NCI-H1417 (cell line): ENCODE data around the gene TBC1D12.
"Not testable (repeated sequence)": the region's sequence is repeated elsewhere in the genome, so short reads cannot be mapped to it uniquely, and the experiment has no call there.

Experiments
- DNase-seq, 3 experiments: peaks; one replicate each; lab custom pipeline; 2025; lab: John Stamatoyannopoulos, UW

TBC1D12 gene

DNA sequence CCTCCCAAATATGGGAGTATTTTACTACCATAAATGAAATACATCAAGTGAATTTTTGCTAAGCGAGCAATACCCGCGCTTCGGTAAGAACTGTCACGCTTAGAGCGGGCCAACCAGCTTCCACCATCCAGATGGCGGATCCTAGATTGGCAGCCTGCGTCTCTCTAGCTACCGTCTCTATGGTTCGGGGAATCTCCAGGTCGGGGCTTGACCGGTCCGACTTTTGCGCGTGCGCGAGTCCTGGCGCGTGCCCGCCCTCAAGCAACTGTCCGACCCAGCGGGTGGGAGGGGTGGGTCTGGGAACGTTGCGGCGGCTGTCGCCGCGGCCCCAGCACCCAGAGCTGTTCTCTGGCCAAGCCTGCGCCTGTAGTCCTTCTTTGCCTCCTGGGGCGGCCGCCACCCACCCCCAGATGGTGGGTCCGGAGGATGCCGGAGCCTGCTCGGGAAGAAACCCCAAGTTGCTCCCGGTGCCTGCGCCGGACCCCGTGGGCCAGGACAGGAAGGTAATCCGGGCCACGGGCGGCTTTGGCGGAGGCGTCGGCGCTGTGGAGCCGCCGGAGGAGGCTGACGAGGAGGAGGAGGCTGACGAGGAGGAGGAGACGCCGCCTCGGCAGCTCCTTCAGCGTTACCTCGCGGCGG is at the start of gene TBC1D12:
Gene TBC1D12, plus strand, starts transcription at position 338 of the 639 bp plus-strand sequence. Its CDS starts 73 bp downstream, at position 411.
- DNase-seq: peak; percentile 90 to 95 (median 91)

DNA sequence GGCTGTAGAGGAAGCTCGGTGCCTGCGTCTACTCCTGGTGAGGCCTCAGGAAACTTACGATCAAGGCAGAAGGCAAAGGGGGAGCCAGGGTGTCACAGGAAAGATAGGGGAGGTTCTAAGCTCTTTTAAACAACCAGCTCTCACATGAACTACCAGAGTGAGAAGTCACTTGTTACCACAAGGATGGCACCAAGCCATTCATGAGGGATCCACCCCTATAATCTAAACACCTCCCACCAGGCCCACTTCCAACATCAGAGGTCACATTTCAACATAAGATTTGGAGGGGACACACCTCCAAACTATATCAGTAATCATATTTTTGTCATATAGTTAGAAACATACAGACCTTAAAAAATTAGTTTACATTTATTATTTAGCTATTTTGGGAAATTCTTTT is 49.0 kb upstream of the TBC1D12 start:
- no peak for DNase-seq

- DNase-seq: no peak
Observed at GRCh38 chr10:94355841-94356240, 46.5 kb upstream of the TBC1D12 start.

DNA sequence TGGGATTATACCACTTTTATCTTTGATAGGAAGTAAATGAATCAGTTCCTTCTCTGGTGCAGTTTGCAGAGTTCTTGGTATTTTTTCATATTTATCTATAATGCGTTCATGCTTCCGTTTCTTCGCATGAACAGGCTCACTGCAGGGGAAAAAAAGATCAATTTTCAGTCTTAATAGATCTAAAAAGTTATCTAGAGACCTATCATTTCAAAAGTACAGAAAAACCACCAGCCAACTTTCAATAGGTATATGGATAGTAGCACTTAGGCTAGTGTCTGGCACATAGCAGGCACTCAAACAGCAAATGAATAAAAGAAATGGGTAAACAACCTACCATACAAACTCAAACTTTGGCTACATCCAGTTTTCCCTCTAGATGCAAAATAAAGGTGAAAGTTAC is 45.1 kb upstream of the TBC1D12 start:
- no peak for DNase-seq

GRCh38 chr10:94358480-94358879 is 43.9 kb upstream of the TBC1D12 start:
- peak in 1 of 3 experiments; percentile 2 for DNase-seq

GRCh38 chr10:94361171-94361794 is 41.1 kb upstream of the TBC1D12 start:
- no peak for DNase-seq

DNA sequence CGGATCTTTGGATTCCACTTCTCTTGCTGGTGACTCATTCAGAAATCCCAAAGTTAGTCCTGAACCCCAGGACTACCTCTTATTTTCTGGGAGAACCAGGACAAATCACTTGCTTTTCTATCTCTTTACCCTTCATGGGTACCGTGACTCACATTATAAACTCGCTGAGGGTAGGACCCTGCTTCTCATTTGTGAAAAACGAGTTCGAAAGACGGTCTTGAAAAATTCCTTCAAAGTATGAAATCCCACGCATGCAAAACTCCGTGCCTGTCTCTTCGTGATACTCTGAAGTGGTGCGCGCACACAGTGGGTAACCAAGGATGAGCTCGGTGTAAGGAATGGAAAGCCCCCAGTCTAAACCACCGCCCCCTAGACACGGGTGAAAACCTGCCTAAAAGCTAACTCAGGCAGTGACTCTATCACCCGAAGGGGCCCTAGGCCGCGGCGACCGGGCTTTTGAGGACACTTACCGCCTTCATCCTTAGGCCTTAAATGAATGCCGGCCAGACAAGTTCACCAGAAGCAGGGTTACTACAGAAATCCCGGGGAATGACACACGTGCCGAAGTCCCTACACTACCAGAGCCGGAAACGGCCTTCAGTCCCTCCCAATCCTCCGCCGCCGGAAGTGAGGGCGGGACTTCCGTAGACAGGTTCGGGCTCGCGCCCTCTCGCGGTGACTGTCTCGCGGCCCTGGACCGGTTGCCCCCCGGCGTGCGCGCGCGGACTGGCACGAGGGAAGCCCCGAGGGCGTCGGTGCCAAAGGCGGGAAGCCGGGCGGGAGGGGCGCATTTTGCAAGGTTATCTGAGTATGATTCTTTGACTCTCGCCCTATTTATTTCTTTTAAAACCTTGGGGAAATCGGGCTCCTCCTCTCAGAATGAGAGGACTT is 39.7 kb upstream of the TBC1D12 start, which contains the start of gene NOC3L:
Gene NOC3L, minus strand, starts transcription at position 580 of the 891 bp plus-strand sequence. Its CDS starts 101 bp downstream, at position 479.
- peak; percentile 89 to 94 (median 94) for DNase-seq

GRCh38 chr10:94363251-94363565 is 39.1 kb upstream of the TBC1D12 start:
- no peak for DNase-seq

GRCh38 chr10:94364482-94364881 is 37.9 kb upstream of the TBC1D12 start:
- no peak for DNase-seq

DNA sequence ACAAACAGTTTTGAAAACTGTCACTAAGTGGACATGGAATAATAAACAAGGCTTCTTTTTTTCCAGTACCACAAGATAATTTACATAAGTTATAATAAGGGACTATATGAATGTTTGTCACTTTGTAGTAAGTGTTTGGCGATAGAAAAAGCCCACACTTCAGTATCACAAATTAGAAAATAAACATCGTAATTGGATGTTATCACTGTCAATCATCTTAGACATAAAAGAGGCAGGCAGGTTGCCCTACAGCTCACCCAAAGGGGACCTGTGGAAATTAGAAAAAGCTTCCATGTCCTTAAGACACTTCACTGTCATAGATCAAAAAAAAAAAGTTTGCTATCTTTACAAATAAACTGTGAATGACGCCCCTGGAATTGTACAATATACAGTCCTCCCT is 36.0 kb upstream of the TBC1D12 start:
- DNase-seq: peak in 1 of 3 experiments; percentile 38

DNA sequence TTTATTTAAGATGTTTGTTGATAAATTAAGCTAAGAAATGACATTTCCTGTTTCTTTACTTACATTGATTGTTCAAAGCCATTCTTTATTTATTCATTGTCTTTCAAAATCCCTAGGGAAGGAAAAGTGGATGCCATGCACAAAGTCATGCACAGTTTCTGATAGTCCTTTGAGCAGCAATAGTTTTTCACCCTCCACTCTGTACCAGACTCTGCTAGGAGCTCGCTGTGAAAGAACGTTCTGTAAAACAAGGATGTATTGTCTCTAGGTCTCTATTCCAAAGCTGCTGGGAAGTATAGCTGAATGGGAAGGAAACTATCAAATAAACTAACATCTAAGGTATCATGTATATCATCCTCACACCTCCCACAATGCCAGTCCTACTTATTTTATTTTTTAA is 31.8 kb upstream of the TBC1D12 start:
- no peak for DNase-seq

DNA sequence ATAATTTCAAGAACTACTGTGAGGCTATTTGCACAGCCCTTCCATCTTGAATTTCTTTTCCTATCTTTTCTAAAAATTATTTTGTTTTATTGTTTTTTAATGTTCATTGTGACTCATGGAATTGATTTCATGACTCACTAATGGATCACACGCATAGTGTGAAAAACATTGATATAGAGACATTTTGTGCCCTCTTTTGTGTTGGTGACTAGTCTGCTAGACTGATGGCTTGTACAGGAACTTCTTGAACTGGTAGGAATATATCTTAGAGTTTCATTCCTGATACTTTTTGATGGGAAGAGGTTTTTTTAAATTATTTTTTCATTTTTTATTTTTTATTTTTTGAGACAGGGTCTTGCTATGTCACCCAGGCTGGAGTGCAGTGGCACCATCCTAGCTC is 27.0 kb upstream of the TBC1D12 start:
- no peak for DNase-seq

- no peak for DNase-seq
Observed at GRCh38 chr10:94376865-94377264, 25.5 kb upstream of the TBC1D12 start.

GRCh38 chr10:94383530-94383929 is 18.8 kb upstream of the TBC1D12 start:
- no peak for DNase-seq

GRCh38 chr10:94385733-94386132 is 16.6 kb upstream of the TBC1D12 start:
- not testable (repeated sequence) for DNase-seq

DNA sequence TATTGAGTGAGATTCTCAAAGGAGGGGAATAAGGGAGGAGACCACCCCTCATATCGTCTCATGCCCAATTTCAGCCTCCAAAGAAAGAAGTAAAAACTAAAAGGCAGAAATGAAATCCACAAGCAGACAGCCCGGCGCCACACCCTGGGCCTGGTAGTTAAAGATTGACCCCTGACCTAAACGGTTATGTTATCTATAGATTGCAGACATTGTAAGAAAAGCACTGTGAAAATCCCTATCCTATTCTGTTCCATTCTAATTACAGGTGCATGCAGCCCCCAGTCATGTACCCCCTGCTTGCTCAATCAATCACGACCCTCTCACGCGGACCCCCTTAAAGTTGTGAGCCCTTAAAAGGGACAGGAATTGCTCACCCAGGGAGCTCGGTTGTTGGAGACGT is 10.2 kb upstream of the TBC1D12 start:
- not testable (repeated sequence) for DNase-seq

- no peak for DNase-seq
Observed at GRCh38 chr10:94397549-94398370, 4.6 kb upstream of the TBC1D12 start.

- DNase-seq: no peak
Observed at GRCh38 chr10:94398762-94399161, 3.6 kb upstream of the TBC1D12 start.

DNA sequence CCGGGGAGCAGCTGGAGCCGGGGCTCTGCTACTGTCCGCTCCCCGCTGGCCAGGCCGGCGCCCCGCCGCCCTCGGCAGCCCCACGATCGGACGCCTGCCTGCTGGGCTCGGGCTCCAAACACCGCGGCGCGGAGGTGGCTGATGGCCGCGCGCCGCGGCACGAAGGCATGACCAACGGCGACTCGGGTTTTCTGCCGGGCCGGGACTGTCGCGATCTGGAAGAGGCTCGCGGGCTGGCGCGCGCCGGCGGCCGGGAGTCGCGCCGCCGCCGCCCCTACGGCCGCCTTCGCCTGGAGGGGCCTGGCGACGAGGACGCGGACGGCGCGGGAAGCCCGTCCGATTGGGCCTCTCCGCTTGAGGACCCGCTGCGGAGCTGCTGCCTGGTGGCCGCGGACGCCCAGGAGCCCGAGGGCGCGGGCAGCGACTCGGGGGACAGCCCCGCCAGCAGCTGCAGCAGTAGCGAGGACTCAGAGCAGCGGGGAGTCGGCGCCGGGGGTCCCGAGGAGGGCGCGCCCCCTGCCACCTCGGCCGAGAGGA is 570 bp downstream of the TBC1D12 start:
- DNase-seq: peak in 2 of 3 experiments; percentile 8 to 81

DNA sequence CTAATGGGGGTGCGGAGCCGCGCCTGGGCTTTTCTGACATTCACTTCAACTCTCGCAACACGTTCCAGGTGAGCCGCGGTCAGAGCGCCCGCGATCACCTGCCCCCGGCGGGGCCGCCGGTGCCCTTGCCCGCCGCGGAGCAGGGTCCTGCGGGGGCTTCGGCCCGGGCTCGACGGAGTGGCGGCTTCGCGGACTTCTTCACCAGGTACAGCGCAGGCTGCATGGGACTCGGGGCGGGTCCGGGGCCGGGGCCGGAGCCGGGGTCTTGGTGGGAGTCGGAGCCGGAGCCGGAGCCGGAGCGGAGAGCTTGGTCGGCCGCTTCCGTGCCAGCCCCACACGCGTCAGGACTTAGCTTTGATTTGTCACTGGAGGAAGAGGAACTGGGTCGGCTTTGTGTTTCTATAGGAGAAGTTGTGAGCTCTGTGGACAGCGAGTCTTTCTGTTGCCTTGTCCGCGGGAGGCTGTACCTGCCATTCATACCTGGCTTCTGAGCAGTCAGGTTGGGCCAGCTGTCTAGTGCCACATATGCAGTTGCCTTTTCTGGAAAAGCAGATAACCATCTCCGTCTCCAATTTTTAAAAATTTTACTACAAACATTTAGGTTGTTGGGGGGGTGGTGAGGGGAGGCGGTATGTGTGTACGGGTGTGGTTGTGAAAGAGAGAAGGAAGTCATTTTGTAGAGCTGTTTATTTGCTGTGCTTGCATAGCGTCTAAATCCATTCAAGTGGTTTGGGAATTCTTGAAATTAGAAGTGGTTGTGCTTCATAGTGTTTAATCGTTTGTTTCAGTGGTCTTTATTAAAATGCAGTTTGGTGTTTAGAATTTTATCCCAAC is 1.3 kb downstream of the TBC1D12 start:
- peak; percentile 17 to 74 (median 72) for DNase-seq

GRCh38 chr10:94405406-94405805 is 3.1 kb downstream of the TBC1D12 start:
- no peak for DNase-seq
